Ramos (cell line): ENCODE results near the gene AKTIP.
"Not testable (repeated sequence)": the region's sequence is repeated elsewhere in the genome, so short reads cannot be mapped to it uniquely, and the experiment has no call there.

Source experiments
- in situ Hi-C: fragments of 300-500 bp; cut with MboI; formaldehyde crosslinking; loops from one replicate; pipeline ENCODE4 v1.14.3; 2022; ENCODE audit warnings: low sequenced_read_pairs; ENCODE audit not compliant: unreplicated experiment

Gene AKTIP

DNA sequence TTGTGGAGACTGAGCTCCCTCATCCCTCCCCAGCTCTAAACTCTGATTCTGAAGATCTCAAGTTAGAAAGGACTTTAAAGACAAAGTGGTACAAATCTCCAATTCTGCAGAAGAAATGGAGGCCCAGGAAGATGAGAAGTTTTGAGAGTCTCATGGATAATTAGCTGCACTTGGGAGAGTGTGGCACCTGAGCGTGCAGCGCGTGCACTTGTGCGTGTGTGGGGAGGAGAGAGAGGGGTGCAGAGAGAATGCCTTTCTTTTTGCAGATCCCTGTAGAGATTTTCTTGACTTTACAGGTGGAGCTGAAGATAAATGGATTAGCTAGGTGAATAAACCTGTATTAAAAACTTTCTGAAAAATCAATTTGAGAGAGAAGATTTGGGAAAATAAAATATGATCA is 14.8 kb upstream of the AKTIP start:
- in situ Hi-C loops: no loop called here

DNA sequence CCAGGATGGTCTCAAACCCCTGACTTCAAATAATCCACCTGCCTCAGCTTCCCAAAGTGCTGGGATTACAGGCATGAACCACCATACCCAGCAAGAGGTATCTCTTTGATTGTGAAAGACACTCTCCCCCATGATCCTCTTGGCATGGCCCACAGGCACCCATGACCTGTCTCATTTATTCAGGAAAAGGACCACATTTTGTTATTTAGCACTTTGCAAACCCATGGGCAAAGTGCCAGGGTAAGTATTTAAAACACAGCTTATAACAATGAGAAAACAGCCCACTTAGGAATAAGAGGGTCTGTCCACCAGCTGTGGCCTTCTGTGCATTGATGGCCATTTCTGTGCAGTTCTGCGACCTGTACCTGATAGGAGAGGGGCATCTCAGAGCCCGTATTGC is 12.8 kb upstream of the AKTIP start:
- in situ Hi-C loops: no loop called here

DNA sequence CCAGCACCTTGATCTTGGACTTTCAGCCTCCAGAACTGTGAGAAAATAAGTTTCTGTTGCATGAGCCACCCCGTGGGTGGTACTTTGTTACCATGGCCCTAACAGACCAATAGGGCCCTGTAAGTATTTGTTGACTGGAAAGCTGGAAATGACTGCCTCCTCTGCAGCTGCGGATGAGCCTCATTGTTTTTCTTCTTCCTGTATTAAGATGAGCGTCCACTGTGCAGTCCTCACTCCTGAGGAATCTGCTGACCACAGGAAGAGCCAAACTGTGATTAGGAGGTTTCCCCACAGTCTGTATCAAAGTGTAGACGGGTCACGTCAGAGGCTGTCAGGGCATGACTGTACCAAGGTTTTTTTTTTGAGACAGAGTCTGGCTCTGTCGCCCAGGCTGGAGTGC is 12.2 kb upstream of the AKTIP start:
- in situ Hi-C loops: no loop called here

DNA sequence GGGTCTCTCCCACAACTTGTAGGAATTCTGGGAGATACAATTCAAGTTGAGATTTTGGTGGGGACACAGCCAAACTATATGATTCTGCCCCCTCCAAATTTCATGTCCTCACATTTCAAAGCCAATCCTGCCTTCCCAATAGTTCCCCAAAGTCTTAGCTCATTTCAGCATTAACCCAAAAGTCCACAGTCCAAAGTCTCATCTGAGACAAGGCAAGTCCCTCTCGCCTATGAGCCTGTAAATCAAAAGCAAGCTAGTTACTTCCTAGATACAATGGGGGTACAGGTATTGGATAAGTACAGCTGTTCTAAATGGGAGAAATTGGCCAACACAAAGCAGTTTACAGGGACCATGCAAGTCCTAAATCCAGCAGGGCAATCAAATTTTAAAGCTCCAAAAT is 9.8 kb upstream of the AKTIP start:
- in situ Hi-C loops: not testable (repeated sequence)

DNA sequence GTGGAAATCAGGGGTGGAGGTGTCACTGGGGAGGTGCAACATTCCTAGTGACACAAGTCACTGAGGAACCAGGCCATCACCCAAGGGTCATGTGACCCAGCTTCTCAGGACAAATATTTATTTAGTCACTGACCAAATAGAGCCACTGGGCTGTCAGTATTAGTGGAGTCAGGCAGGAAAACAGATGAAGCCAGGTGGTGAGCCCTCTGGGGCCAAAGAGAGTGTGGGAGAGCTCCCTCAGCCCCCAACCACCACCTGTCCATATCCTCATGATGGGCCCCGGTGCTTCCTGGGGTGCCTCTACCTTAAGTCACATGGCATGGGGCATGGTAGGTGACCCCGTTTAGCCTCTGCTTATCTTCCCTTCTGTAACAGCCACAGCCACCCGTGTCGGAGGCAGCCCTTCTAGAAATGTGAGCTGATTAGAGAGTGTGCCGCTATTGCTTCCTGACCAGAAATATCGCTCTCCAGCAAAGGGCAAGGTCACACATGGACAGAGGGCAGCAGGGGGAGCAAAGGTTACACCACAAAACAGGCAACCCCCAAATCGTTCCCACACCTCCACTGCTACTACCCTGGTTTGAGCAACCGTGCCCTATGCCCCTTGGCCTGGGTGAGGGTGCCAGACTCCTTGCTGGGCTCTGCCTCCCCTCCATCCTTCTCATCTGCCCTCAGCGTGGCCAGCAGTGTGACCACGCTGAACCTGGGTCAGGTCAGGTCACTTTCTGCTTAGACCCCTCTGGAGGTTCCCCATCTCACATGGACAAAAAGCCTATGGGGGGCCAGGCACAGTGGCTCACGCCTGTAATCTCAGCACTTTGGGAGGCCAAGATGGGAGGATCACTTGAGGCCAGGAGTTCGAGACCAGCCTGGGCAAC is 8.6 kb upstream of the AKTIP start:
- in situ Hi-C loops: no loop called here

DNA sequence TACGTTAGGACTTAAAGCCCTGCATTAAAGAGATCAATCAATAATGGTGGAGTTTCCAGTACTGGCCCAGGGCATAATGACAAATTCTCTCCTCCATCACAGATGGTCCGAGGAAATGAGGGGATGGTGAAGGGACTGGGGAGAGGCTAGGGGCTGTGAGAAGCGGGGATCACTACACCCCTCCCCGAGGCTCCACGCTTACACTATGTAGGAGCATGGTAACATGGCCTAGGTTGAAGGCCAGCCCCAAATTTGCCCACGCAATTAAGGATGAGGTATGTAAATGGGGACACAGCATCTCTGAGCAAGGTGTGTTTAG is 8.0 kb upstream of the AKTIP start:
- in situ Hi-C loops: no loop called here

DNA sequence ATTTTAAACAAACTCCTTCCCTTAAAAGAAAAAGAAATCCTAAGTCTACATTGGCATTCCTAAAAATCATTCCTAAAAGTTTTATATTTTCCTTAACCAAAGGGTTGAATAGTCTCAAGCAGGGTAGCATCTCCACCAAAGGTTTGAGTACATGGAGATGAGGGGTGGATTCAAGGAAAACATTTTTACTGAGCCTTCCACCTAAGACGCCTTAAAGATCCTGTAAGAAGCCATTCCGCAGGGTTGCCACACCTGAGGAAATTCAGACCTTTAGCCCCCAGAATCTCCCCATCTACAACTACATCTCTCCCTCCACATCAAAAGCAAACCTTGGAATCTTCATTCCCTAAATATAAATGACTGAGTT is 7.7 kb upstream of the AKTIP start:
- in situ Hi-C loops: no loop called here

DNA sequence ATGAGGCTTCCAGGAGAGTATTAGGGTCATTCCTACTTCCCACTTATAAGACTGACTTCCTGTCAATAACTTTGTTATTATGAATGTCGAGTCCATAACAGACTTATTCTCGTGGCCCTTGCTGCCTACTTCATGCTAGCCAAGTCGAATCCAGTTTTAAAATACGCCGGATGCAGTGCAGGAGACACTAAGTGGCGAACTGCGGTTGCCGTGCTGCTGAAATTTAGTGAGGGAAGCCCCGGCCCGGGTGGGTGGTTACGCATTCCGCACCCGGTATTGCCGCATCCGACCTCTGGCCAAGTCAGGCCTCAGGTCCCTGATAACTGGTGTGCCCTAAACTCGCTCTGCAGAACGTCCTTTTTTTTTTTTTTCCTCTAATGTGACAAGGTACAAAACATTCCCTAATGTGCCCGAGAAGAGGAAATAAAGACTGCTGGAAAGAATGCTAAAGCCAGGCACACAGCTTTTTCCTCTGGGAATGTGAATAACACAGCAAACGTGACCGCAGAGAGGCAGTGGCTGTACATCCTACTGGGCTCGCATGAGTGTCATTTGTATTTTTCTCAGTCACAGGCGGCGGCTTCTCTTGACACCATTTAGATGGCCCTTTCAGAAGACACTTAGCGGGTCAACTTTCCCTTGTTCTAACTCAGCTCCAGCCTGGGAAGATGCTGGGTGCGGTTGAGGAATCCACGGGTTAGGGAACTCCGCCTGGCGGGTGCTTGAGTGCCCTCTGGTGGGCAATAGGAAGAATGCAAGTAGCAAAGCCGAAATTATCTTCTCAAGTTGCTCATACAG is 7.1 kb upstream of the AKTIP start:
- in situ Hi-C loops: loop anchor here (10.0 kb wide), 1 partner anchor 445 kb away; no protein-coding TSS in a partner anchor

DNA sequence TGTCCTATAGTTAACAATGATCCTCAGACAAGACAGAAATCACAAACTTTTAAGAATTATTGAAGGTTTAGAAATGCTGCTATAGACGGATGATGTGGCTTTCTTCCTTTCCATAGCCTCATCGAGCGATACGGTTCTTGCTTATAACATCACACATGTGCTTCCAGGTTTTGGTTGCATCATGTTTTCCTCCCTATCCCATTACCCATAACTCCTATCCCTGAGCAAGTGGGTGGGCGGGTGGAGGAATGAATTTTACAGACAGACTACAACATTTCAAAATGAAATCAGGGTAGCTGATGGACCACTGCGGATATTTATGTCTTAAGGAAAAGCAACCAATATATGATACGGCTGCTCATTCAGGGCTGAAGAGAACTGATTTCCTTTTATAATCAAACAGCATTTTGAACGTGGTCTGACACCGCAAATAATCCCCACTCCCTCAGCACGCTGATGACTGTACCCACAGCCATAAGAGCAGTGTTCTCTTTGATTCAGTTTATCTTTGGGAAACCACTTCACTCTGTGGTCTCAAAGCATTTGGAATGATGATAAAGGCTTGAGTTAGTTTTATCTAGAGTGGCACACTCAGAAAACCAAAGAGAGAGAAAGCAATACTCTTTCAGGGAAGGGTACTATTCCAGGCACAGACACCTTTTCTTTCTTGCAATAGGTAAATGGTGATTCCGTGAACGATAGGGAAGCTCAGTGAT is 4.6 kb upstream of the AKTIP start:
- in situ Hi-C loops: loop anchor here (10.0 kb wide), 1 partner anchor 443 kb away; no protein-coding TSS in a partner anchor

DNA sequence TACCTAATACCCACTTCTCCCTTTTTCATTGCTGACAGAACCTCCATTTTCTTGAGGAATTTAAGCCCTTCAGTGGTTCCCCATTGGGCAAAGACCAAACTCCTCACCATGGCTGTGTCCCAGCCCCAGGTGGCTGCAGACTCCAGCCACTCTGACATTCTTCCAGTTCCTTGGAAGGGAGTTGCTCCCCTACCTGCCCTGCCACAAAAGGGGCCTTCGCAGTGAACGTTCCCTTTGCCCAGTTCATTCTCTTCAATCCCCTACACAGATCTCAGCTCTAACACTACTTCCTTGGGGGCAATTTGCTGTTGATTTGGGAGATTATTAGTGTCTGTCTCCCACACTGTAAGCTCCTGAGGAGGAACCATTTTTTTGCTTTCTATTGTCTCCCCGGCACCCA is 3.2 kb upstream of the AKTIP start:
- in situ Hi-C loops: loop anchor here (10.0 kb wide), 1 partner anchor 441 kb away; no protein-coding TSS in a partner anchor

DNA sequence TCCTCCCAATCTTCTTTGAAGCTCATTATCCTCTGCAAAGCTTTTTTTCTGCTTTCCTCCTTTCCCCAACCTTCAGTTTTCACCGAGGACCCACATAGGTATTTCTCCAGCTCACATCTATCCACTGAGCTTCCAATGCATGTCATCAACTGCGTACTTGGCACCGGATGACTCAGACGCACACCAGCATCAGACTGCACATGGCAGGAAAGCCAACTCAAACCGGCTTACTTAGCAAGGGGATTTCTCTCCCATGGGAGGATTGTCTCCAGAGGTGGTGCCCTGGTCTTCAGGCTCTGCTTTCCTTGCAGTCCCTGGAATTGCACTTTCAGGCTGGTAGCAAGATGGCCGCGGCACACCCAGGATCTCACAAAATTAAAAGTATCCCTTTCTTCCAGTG is 1.7 kb upstream of the AKTIP start:
- in situ Hi-C loops: loop anchor here (10.0 kb wide), 1 partner anchor 440 kb away; no protein-coding TSS in a partner anchor

DNA sequence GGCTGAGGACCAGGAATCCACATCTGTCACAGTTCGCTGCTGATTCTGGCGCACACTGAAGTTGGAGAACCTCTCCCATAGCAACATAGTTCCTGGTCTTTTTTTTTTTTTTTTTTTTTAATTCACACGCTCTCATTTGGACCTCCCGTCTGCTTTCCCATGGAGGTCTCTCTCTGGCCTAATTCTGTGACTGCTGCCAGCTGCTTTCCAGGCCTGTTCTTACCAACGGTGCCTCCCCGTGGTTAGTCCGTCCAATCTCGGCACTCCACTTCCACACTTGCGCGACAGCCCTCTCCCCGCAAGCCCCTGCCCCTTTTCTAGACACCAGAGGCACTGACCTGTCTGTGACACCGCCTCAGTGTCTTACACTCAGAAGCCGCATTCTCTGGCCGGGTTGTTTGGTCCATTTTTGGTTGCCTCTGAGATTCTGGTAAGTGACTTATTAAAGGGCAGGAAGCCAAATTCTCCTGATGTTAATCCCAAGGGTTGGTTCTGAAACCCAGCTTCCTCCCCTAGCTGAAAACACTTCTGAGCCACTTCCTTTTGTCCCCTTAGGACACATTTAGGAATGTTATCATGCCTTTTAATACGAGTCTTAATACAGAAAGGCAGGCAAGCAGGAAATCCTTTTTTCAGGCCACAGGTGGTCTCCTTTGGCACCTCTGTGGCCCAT is 1.1 kb upstream of the AKTIP start:
- in situ Hi-C loops: loop anchor here (10.0 kb wide), 1 partner anchor 439 kb away; no protein-coding TSS in a partner anchor

DNA sequence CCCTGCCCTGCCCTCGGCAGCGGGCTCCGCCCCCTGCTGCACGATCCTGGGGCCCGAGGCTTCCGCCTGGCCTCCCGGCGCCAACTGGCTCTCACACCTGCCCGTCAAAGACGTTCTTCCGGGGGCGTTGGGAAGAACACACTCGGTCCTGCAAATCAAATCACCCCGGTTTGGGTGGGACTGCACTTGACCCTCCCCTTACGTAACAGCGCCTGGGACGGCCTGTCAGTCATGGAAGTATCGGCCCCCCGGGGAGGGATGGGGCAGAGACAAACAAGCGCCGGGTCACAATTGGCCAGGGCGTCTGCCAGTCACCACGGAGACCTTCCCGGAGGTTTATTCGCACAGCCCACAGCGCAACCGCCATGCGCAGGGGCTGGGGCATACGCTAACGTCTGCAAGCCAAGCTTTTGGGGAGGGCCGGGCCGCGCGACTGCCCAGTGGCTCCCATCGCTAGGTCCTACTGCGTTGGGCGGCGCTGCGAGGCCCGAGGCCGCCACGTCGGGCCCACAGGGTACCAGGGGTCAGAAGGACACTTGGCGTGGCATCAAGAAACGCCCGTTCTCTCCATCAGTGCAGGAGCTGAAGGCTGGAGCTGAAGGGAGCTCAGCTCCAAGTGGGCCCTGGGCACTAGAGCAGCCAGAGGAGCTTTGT is 388 bp upstream of the AKTIP start:
- in situ Hi-C loops: loop anchor here (10.0 kb wide), 1 partner anchor 439 kb away; no protein-coding TSS in a partner anchor

DNA sequence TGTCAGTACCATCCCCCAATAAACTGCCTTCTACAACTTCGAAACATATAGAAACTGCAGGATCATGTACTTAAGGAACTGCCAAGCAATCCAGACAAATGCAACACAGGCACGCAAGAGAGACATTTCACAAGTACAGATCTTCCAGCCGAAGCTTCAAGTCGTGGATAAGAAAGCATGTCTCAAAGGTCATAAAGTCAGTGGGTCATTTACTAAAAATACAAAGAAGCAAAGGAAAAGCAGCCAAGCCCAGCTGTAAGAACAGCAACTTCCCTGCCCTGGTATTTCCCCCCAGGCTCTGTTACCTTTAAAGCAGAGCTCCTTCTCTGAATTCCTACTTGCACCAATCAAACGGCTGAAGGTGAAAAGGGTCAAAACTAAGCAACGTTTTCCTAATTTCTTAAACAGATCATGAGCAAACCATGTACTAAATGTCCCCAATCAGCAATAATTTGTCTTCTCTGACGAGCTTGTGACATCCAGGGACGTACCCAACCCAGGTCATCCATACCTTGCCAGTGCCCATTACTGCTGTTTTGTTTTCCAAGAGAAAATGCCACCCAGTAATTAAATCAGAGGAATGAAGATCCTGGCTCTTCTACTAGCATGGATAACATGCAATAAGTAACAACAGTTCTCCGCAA is 1.7 kb downstream of the AKTIP start:
- in situ Hi-C loops: loop anchor here (10.0 kb wide), 1 partner anchor 437 kb away; no protein-coding TSS in a partner anchor

DNA sequence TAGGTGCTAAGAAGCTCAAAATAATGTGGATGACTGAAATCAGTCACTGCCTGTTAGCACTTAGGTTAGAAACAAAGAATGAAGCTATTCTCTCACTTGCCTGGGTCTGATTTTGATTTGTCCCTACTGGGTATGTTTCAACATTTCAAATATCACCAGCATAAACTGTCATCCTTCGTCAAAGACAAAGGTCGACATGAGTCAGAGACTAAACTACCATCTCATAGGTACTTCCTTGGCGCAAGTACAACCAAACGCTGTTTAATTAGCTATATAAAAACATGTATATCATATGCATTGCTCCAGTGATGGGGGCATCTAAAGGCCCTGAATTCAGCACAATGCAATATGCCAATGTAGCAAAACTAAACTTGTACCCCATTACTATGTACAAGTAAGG is 4.0 kb downstream of the AKTIP start:
- in situ Hi-C loops: no loop called here

DNA sequence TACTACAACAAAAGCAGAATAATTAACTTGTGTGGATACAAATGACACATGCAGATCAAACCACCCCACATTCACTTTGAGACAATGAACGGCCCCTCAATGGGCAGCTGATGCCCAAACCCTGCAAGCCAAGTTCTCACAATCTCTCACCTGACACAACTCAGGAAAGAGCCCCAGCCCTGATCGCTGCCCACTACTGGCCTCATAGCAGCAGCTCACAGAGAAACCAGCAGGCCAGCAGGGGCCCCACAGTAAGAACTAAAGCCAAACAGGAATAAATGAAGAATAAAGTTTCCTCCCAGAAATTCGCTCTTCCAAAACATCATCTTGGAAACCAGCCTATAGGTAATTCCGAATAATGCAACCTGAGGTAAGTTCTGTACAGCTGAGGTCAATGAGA is 7.7 kb downstream of the AKTIP start:
- in situ Hi-C loops: no loop called here

DNA sequence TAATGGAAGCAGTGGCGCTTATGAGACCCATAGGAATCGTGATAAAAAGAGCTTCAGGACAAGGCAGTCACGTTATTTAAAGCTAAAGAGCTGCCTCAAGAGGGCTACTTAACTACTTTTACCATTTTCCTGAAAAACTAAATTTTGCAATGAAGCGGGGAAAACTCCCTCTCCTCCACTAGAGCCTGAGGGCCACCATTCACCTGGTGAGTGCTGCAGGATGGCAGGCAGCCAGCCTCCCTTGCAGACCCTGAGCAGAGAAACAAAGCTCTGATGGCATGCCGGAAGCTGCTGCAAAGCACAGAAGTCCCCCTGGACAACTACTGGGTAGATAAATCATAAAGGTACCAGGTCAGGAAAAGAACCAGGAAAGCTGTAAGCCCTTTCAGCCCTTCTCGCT is 8.4 kb downstream of the AKTIP start:
- in situ Hi-C loops: no loop called here

DNA sequence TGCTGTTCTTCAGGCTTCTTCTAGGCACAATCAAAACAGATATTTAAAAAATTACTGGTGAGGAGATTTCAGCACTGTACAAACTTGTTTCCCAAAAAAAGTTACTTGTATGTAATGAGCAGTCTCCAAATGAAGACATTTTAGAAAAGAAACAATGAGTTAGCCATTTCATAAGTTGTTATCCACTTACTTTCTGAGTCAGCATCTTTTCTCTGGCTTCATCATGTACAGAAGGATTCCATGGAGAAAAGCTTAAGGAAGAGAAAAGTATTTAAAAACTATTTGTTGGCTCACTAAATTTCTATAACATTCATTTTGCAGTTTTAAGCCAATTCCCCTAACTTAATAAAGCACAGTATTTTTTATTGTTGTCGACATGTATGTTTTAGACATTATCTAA is 10.5 kb downstream of the AKTIP start:
- in situ Hi-C loops: no loop called here

DNA sequence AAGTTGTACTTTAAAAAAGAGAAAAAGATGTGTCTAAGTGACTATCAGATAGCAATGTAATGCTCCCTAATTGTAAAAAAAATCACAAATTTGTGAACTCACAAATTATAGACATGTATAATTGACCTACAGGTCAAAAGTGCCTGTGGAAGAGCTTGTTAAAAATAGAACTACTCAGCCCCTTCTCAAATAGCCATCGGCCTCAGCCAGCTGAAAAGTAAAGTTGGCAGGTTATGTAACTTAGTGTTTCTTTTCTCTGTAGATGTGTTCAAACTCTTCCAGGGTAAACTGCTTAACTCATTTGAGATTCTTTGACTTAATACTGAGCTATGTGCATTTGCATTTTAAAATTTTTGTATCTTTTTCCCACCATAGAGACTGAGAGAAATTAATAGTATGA is 13.3 kb downstream of the AKTIP start:
- in situ Hi-C loops: no loop called here
